ENCODE data around the gene CD22. TPM values are rescaled to one million over a fixed set of nuclear protein-coding genes. Genes with fewer than 3 reads are reported as not detected.

Gene CD22
- total and polyA plus RNA-seq, 2 experiments from 2014 or later, result 0.51 TPM; not detected in 1

GRCh38 chr19:35321291-35321690, 7.7 kb upstream of the CD22 start:
- TF ChIP-seq, protein P1, sequence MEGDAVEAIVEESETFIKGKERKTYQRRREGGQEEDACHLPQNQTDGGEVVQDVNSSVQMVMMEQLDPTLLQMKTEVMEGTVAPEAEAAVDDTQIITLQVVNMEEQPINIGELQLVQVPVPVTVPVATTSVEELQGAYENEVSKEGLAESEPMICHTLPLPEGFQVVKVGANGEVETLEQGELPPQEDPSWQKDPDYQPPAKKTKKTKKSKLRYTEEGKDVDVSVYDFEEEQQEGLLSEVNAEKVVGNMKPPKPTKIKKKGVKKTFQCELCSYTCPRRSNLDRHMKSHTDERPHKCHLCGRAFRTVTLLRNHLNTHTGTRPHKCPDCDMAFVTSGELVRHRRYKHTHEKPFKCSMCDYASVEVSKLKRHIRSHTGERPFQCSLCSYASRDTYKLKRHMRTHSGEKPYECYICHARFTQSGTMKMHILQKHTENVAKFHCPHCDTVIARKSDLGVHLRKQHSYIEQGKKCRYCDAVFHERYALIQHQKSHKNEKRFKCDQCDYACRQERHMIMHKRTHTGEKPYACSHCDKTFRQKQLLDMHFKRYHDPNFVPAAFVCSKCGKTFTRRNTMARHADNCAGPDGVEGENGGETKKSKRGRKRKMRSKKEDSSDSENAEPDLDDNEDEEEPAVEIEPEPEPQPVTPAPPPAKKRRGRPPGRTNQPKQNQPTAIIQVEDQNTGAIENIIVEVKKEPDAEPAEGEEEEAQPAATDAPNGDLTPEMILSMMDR (IDR thresholded peaks at IDR 0.05; ENCODE audit: low read depth, low read length), result no peak
- no peak overlapping the region for H3K4me3 ChIP-seq
- no peaks in the 10 kb centered on the region for H3K4me1 ChIP-seq (ENCODE audit: low read depth)
- no peaks in the 10 kb centered on the region for H3K36me3 ChIP-seq
- no peak overlapping the region for H3K27ac ChIP-seq
- no peaks in the 10 kb centered on the region for H3K9me3 ChIP-seq (ENCODE audit: low read depth)
- DNase-seq (ENCODE audit: low read depth in 1 of 2, low spot score in 1 of 2), result no peak
- no peaks in the 10 kb centered on the region for H3K27me3 ChIP-seq

DNA sequence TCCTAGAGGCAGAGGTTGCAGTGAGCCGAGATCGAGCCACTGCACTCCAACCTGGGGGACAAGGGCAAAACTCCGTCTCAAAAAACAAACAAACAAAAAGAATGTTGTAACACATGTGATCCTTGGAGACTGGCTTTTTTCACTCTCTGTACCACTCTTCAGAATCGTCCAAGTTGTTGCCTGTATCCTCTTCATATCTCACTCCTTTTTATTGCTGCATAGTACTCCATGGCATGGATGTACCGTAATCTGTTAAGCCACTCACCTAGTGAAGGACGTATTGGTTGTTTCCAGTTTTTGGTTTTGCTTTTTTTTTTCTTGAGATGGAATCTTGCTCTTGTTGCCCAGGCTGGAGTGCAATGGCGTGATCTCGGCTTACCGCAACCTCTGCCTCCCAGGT, 7.0 kb upstream of the CD22 start:
- no peaks in the 10 kb centered on the region for H3K4me1 ChIP-seq (ENCODE audit: low read depth)
- H3K27ac ChIP-seq, result no peak overlapping the region
- no peak for DNase-seq (ENCODE audit: low read depth in 1 of 2, low spot score in 1 of 2)
- no peak overlapping the region for H3K4me3 ChIP-seq
- TF ChIP-seq, protein P1 (IDR thresholded peaks at IDR 0.05; ENCODE audit: low read depth, low read length), result no peak
- no peaks in the 10 kb centered on the region for H3K27me3 ChIP-seq
- no peaks in the 10 kb centered on the region for H3K9me3 ChIP-seq (ENCODE audit: low read depth)
- no peaks in the 10 kb centered on the region for H3K36me3 ChIP-seq

- Histone ChIP-seq H3K9me3 (ENCODE audit: low read depth) (no peaks in the 10 kb centered on the region), H3K4me1 (ENCODE audit: low read depth) (no peaks in the 10 kb centered on the region), H3K4me3 (no peak overlapping the region), H3K27me3 (no peaks in the 10 kb centered on the region), H3K36me3 (no peaks in the 10 kb centered on the region), H3K27ac (no peak overlapping the region)
- no peak for DNase-seq (ENCODE audit: low read depth in 1 of 2, low spot score in 1 of 2)
- TF ChIP-seq, protein P1 (IDR thresholded peaks at IDR 0.05; ENCODE audit: low read depth, low read length), result peak; percentile 30
Measured at GRCh38 chr19:35327642-35328041, 1.3 kb upstream of the CD22 start.

- no peaks in the 10 kb centered on the region for H3K36me3 ChIP-seq
- H3K27me3 ChIP-seq, result no peaks in the 10 kb centered on the region
- TF ChIP-seq, protein P1 (IDR thresholded peaks at IDR 0.05; ENCODE audit: low read depth, low read length), result no peak
- no peak overlapping the region for H3K27ac ChIP-seq
- no peak overlapping the region for H3K4me3 ChIP-seq
- DNase-seq (ENCODE audit: low read depth in 1 of 2, low spot score in 1 of 2), result no peak
- no peaks in the 10 kb centered on the region for H3K4me1 ChIP-seq (ENCODE audit: low read depth)
- H3K9me3 ChIP-seq (ENCODE audit: low read depth), result no peaks in the 10 kb centered on the region
Measured at GRCh38 chr19:35329323-35329722, 336 bp downstream of the CD22 start.

DNA sequence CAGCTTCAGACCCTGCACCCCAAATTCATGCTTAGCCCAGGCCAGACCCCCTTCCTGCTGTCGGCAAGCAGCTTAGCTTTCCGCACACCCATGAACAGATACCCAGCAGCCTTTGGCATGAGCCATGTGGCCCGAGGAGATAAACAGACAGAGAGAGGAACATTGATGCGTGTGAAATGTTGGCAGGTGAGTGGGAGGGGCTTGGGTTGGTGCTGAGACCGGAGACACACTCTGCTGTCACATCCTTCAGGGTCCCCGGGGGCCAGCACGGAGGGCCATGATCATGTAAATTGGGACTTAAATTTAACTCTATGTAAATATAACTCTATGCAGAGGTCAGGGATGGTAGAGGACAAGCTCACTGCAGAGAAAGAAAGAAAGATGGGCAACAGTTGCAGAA, 1.5 kb downstream of the CD22 start:
- no peak overlapping the region for H3K27ac ChIP-seq
- TF ChIP-seq, protein P1 (IDR thresholded peaks at IDR 0.05; ENCODE audit: low read depth, low read length), result no peak
- no peak overlapping the region for H3K4me3 ChIP-seq
- DNase-seq (ENCODE audit: low read depth in 1 of 2, low spot score in 1 of 2), result no peak
- H3K36me3 ChIP-seq, result no peaks in the 10 kb centered on the region
- H3K9me3 ChIP-seq (ENCODE audit: low read depth), result no peaks in the 10 kb centered on the region
- H3K4me1 ChIP-seq (ENCODE audit: low read depth), result no peaks in the 10 kb centered on the region
- H3K27me3 ChIP-seq, result no peaks in the 10 kb centered on the region
